K562 (cell line): ENCODE results near the gene CMTR1. TPM values are rescaled to one million over a fixed set of nuclear protein-coding genes. Genes with fewer than 3 reads are reported as not detected.

Experiments
- ARHGAP35 ChIP-seq: fragments of 450-650 bp; IDR thresholded peaks from 2 replicates; pipeline ENCODE4 v1.6.1; 2018; ENCODE audit not compliant: partially characterized antibody
- ASH1L ChIP-seq: fragments of 450-650 bp; IDR thresholded peaks from 2 replicates; pipeline ENCODE4 v1.6.1; 2018; ENCODE audit warnings: borderline replicate concordance, mild to moderate bottlenecking, low read depth; ENCODE audit not compliant: partially characterized antibody
- FOXP4 ChIP-seq: sonication (generic); formaldehyde crosslinking; IDR thresholded peaks from 2 replicates; pipeline ENCODE4 v1.8.0; 2022; ENCODE audit warnings: mild to moderate bottlenecking, missing genetic modification reagents, borderline replicate concordance
- GATAD2A ChIP-seq: fragments of 450-650 bp; IDR thresholded peaks from 2 replicates; pipeline ENCODE4 v1.6.1; 2017
- KLF16 ChIP-seq: IDR thresholded peaks from 2 replicates; pipeline ENCODE4 v1.6.1; 2016; ENCODE audit warnings: antibody characterized with exemption
- MAZ ChIP-seq, 2 experiments: fragments of 450-650 bp in 1 of 2; sonication (generic) in 1 of 2; formaldehyde crosslinking; IDR thresholded peaks in 1 of 2; conservative IDR thresholded peaks in 1 of 2; 2 replicates each; pipeline versions ENCODE4 v1.4.0 to v1.5.0; 2020; ENCODE audit warnings: mild to moderate bottlenecking in 1 of 2, missing genetic modification reagents in 1 of 2
- MITF ChIP-seq: IDR thresholded peaks from 2 replicates; pipeline ENCODE4 v1.6.1; 2014; ENCODE audit warnings: antibody characterized with exemption
- NBN ChIP-seq: fragments of 450-650 bp; IDR thresholded peaks from 2 replicates; pipeline ENCODE4 v1.6.1; 2016; ENCODE audit warnings: low read depth, mild to moderate bottlenecking
- NCOR1 ChIP-seq: fragments of 450-650 bp; IDR thresholded peaks from 2 replicates; pipeline ENCODE4 v1.6.1; 2016; ENCODE audit warnings: mild to moderate bottlenecking, moderate library complexity
- PBX2 ChIP-seq, 2 experiments: IDR thresholded peaks in 1 of 2; conservative IDR thresholded peaks in 1 of 2; 2 replicates each; pipeline ENCODE4 v1.6.1; 2016; ENCODE audit warnings: low read depth in 2 of 2, mild to moderate bottlenecking in 1 of 2, missing compliant biosample characterization in 1 of 2, missing genetic modification characterization in 1 of 2, moderate library complexity in 1 of 2
- PHF20 ChIP-seq: fragments of 450-650 bp; IDR thresholded peaks from 2 replicates; pipeline ENCODE4 v1.6.1; 2018; ENCODE audit not compliant: partially characterized antibody
- POLR2AphosphoS2 ChIP-seq: IDR thresholded peaks from 2 replicates; pipeline ENCODE4 v1.6.1; 2012; ENCODE audit warnings: low read length, improper control_type of control experiment
- TAF7 ChIP-seq: fragments of 450-650 bp; IDR thresholded peaks from 2 replicates; pipeline ENCODE4 v1.6.1; 2016; ENCODE audit warnings: missing genetic modification characterization, missing compliant biosample characterization
- THRB ChIP-seq: fragments of 450-650 bp; formaldehyde crosslinking; conservative IDR thresholded peaks from 2 replicates; pipeline ENCODE4 v1.4.0; 2022; ENCODE audit warnings: mild to moderate bottlenecking, missing genetic modification characterization
- ZC3H11A ChIP-seq: IDR thresholded peaks from 2 replicates; pipeline ENCODE4 v1.6.1; 2012; ENCODE audit warnings: low read depth, low read length, improper control_type of control experiment
- ZHX1 ChIP-seq: fragments of 150-350 bp; conservative IDR thresholded peaks from 2 replicates; pipeline ENCODE4 v1.6.1; 2014; ENCODE audit warnings: low read length
- ZNF507 ChIP-seq: conservative IDR thresholded peaks from 2 replicates; pipeline ENCODE4 v1.6.1; 2017; ENCODE audit warnings: missing genetic modification characterization, missing compliant biosample characterization
- polyA plus RNA-seq, 8 experiments: library from polyadenylated mRNA; depleted of rRNA in 4 of 8; stranded (reverse) in 5 of 8; unstranded in 3 of 8; fragments of >200 nt; fragmentation: Nextera tagmentation in 2 of 8; fragmentation: Illumina TruSeq in 1 of 8; extraction: Ambion mirVana in 2 of 8; extraction: Trizol in 1 of 8; gene quantifications; 2 replicates each; pipeline versions ENCODE4 v1.2.1 to v1.2.3, GENCODE V29; 2011 to 2014; ENCODE audit warnings: inconsistent platforms in 1 of 8, missing spikeins in 1 of 8
- total RNA-seq, 7 experiments: library from RNA; depleted of rRNA in 6 of 7; stranded (reverse); fragments of >200 nt in 6 of 7; fragmentation: Illumina TruSeq in 2 of 7; extraction: Trizol in 2 of 7; gene quantifications; 2 replicates each; pipeline versions ENCODE4 v1.2.1 to v1.2.3, GENCODE V29; 2011 to 2021; ENCODE audit warnings: low replicate concordance in 1 of 7

Gene CMTR1
- total and polyA plus RNA-seq, 9 of the 15 experiments (the other 6 are each of a cell fraction or from before 2014, with no cell fraction given), result 2.9 to 63.5 (median 49.5) TPM

GRCh38 chr6:37426945-37427510 lies 6.0 kb upstream of the CMTR1 start (continued):
- TF ChIP-seq NBN, result no peak
- no peak for TF ChIP-seq KLF16
- TF ChIP-seq PBX2 (CRISPR knock-in tag; IDR thresholded peaks at IDR 0.05; ENCODE audit: low read depth), result no peak
- TF ChIP-seq PBX2 (tag; conservative IDR thresholded peaks at IDR 0.05; ENCODE audit: low read depth), result no peak
- no peak for TF ChIP-seq PHF20
- 0 out of 2 replicates have a peak, but pooled peaks have one; percentile 12 for TF ChIP-seq NCOR1
- no peak for TF ChIP-seq THRB (CRISPR knock-in tag)
- TF ChIP-seq MAZ (CRISPR knock-in tag; conservative IDR thresholded peaks at IDR 0.05 in 1 of 2, IDR thresholded peaks at IDR 0.05 in 1 of 2), result no peak
- TF ChIP-seq GATAD2A, result 0 out of 2 replicates have a peak, but pooled peaks have one; percentile 46
- TF ChIP-seq ASH1L, result no peak
- TF ChIP-seq ZHX1, result 0 out of 2 replicates have a peak, but pooled peaks have one; percentile 34
- no peak for TF ChIP-seq ARHGAP35
- TF ChIP-seq ZNF507 (tag), result no peak
- TF ChIP-seq MITF, result no peak
- TF ChIP-seq POLR2AphosphoS2, result no peak
- no peak for TF ChIP-seq ZC3H11A
- no peak for TF ChIP-seq FOXP4 (CRISPR knock-in tag)
- TF ChIP-seq TAF7 (tag), result peak; percentile 66; the same call in 1 of the 2 replicates
